K562 (cell line): ENCODE measurements around the gene CDH12. TPM values are rescaled to one million over a fixed set of nuclear protein-coding genes. Genes with fewer than 3 reads are reported as not detected.

Experiments used
- C11orf30 ChIP-seq: fragments of 450-650 bp; IDR thresholded peaks from 2 replicates; pipeline ENCODE4 v1.6.1; 2016; ENCODE audit warnings: low read depth, mild to moderate bottlenecking
- CBX3 ChIP-seq, 2 experiments: IDR thresholded peaks; 1 replicate in 1 of 2; 2 replicates in 1 of 2; pipeline ENCODE4 v1.6.1; 2012; ENCODE audit warnings: inconsistent platforms in 2 of 2, low read length in 2 of 2, borderline replicate concordance in 1 of 2, control low read depth in 1 of 2
- CCAR2 ChIP-seq: fragments of 200-400 bp; formaldehyde crosslinking; IDR thresholded peaks from 2 replicates; pipeline ENCODE4 v1.6.1; 2017; ENCODE audit warnings: mild to moderate bottlenecking, low read depth, low read length
- EHMT2 ChIP-seq: fragments of 450-650 bp; IDR thresholded peaks from 2 replicates; pipeline ENCODE4 v1.6.1; 2018; ENCODE audit warnings: antibody characterized with exemption
- L3MBTL2 ChIP-seq: fragments of 450-650 bp; IDR thresholded peaks from 2 replicates; pipeline ENCODE4 v1.6.1; 2016; ENCODE audit warnings: mild to moderate bottlenecking, moderate library complexity
- MAFF ChIP-seq: IDR thresholded peaks from 2 replicates; pipeline ENCODE4 v1.6.1; 2012; ENCODE audit warnings: low read length, improper control_type of control experiment
- ZNF12 ChIP-seq: sonication (generic); formaldehyde crosslinking; IDR thresholded peaks from 2 replicates; pipeline ENCODE4 v1.4.0; 2020; ENCODE audit warnings: mild to moderate bottlenecking, missing genetic modification reagents
- polyA plus RNA-seq, 8 experiments: library from polyadenylated mRNA; depleted of rRNA in 4 of 8; stranded (reverse) in 5 of 8; unstranded in 3 of 8; fragments of >200 nt; fragmentation: Nextera tagmentation in 2 of 8; fragmentation: Illumina TruSeq in 1 of 8; extraction: Ambion mirVana in 2 of 8; extraction: Trizol in 1 of 8; gene quantifications; 2 replicates each; pipeline versions ENCODE4 v1.2.1 to v1.2.3, GENCODE V29; 2011 to 2014; ENCODE audit warnings: inconsistent platforms in 1 of 8, missing spikeins in 1 of 8
- total RNA-seq, 7 experiments: library from RNA; depleted of rRNA in 6 of 7; stranded (reverse); fragments of >200 nt in 6 of 7; fragmentation: Illumina TruSeq in 2 of 7; extraction: Trizol in 2 of 7; gene quantifications; 2 replicates each; pipeline versions ENCODE4 v1.2.1 to v1.2.3, GENCODE V29; 2011 to 2021; ENCODE audit warnings: low replicate concordance in 1 of 7
- TF ChIP-seq, protein P1 (sequence below), 2 experiments: fragments of 450-650 bp in 1 of 2; sonication (generic) in 1 of 2; formaldehyde crosslinking in 1 of 2; IDR thresholded peaks; 2 replicates each; pipeline versions ENCODE4 v1.7.1 to v1.9.0; 2016 to 2022; ENCODE audit warnings: inconsistent platforms in 1 of 2, mild to moderate bottlenecking in 1 of 2, missing genetic modification reagents in 1 of 2
- TF ChIP-seq, protein P2 (sequence below), 2 experiments: fragments of 450-650 bp in 1 of 2; sonication (generic) in 1 of 2; formaldehyde crosslinking; conservative IDR thresholded peaks; 2 replicates each; pipeline versions ENCODE4 v1.4.0 to v1.8.1; 2020 to 2022; ENCODE audit warnings: mild to moderate bottlenecking in 1 of 2, missing genetic modification reagents in 1 of 2
- TF ChIP-seq, protein P3 (sequence below), 2 experiments: fragments of 450-650 bp; formaldehyde crosslinking in 1 of 2; IDR thresholded peaks; 2 replicates each; pipeline versions ENCODE4 v1.4.0 to v1.6.1; 2014 to 2020; ENCODE audit warnings: mild to moderate bottlenecking in 2 of 2, borderline replicate concordance in 1 of 2, low read depth in 1 of 2

Gene CDH12
- total and polyA plus RNA-seq, 9 of the 15 experiments (the other 6 are each of a cell fraction or from before 2014, with no cell fraction given): 0.03 to 1.7 (median 0.37) TPM

DNA sequence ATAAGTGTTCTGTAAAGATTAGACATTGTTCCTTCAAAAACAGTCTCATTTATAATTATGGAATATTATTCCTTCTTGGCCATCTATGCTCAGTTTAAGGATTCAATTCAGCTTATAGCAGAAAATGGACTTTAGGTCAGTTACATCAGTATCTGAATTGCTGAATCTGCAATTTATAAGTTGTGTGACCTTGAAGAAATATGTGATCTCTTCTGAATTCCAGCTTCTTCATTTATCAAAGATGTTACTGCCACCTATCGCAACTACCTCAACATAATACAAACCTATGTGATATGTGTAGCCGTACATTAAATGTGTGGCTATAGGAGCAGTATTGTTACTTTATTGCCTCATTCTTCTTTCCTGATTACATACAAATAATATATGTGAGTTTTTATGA is 118.2 kb downstream of the CDH12 start (continued):
- TF ChIP-seq, protein P1, sequence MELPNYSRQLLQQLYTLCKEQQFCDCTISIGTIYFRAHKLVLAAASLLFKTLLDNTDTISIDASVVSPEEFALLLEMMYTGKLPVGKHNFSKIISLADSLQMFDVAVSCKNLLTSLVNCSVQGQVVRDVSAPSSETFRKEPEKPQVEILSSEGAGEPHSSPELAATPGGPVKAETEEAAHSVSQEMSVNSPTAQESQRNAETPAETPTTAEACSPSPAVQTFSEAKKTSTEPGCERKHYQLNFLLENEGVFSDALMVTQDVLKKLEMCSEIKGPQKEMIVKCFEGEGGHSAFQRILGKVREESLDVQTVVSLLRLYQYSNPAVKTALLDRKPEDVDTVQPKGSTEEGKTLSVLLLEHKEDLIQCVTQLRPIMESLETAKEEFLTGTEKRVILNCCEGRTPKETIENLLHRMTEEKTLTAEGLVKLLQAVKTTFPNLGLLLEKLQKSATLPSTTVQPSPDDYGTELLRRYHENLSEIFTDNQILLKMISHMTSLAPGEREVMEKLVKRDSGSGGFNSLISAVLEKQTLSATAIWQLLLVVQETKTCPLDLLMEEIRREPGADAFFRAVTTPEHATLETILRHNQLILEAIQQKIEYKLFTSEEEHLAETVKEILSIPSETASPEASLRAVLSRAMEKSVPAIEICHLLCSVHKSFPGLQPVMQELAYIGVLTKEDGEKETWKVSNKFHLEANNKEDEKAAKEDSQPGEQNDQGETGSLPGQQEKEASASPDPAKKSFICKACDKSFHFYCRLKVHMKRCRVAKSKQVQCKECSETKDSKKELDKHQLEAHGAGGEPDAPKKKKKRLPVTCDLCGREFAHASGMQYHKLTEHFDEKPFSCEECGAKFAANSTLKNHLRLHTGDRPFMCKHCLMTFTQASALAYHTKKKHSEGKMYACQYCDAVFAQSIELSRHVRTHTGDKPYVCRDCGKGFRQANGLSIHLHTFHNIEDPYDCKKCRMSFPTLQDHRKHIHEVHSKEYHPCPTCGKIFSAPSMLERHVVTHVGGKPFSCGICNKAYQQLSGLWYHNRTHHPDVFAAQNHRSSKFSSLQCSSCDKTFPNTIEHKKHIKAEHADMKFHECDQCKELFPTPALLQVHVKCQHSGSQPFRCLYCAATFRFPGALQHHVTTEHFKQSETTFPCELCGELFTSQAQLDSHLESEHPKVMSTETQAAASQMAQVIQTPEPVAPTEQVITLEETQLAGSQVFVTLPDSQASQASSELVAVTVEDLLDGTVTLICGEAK (IDR thresholded peaks at IDR 0.05): no peak
- TF ChIP-seq, protein P1 (CRISPR knock-in tag; IDR thresholded peaks at IDR 0.05): no peak
- TF ChIP-seq, protein P2, sequence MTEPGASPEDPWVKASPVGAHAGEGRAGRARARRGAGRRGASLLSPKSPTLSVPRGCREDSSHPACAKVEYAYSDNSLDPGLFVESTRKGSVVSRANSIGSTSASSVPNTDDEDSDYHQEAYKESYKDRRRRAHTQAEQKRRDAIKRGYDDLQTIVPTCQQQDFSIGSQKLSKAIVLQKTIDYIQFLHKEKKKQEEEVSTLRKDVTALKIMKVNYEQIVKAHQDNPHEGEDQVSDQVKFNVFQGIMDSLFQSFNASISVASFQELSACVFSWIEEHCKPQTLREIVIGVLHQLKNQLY (CRISPR knock-in tag; conservative IDR thresholded peaks at IDR 0.05): no peak
- no peak for TF ChIP-seq CBX3 (IDR thresholded peaks at IDR 0.05; ENCODE audit: borderline replicate concordance in 1 of 2, low read length in 2 of 2)
- TF ChIP-seq MAFF: peak; percentile 70
- peak; percentile 67; the same call in 1 of the 2 replicates for TF ChIP-seq C11orf30
- TF ChIP-seq L3MBTL2: no peak
- TF ChIP-seq, protein P3, sequence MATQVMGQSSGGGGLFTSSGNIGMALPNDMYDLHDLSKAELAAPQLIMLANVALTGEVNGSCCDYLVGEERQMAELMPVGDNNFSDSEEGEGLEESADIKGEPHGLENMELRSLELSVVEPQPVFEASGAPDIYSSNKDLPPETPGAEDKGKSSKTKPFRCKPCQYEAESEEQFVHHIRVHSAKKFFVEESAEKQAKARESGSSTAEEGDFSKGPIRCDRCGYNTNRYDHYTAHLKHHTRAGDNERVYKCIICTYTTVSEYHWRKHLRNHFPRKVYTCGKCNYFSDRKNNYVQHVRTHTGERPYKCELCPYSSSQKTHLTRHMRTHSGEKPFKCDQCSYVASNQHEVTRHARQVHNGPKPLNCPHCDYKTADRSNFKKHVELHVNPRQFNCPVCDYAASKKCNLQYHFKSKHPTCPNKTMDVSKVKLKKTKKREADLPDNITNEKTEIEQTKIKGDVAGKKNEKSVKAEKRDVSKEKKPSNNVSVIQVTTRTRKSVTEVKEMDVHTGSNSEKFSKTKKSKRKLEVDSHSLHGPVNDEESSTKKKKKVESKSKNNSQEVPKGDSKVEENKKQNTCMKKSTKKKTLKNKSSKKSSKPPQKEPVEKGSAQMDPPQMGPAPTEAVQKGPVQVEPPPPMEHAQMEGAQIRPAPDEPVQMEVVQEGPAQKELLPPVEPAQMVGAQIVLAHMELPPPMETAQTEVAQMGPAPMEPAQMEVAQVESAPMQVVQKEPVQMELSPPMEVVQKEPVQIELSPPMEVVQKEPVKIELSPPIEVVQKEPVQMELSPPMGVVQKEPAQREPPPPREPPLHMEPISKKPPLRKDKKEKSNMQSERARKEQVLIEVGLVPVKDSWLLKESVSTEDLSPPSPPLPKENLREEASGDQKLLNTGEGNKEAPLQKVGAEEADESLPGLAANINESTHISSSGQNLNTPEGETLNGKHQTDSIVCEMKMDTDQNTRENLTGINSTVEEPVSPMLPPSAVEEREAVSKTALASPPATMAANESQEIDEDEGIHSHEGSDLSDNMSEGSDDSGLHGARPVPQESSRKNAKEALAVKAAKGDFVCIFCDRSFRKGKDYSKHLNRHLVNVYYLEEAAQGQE (IDR thresholded peaks at IDR 0.05; ENCODE audit: borderline replicate concordance): no peak
- TF ChIP-seq, protein P3 (CRISPR knock-in tag; IDR thresholded peaks at IDR 0.05; ENCODE audit: low read depth): no peak
- no peak for TF ChIP-seq CCAR2
- no peak for TF ChIP-seq EHMT2
- no peak for TF ChIP-seq ZNF12 (CRISPR knock-in tag)
